Measurements from ENCODE around the gene NLN. TPM values are rescaled to one million over a fixed set of nuclear protein-coding genes. Genes with fewer than 3 reads are reported as not detected.
"Not testable (repeated sequence)": the region's sequence is repeated elsewhere in the genome, so short reads cannot be mapped to it uniquely, and the experiment has no call there.

The NLN gene
- total RNA-seq = 17.2 TPM
- long read RNA-seq, full-length matches to known transcripts = 16 of 24 reads
- long read RNA-seq, partial matches to known transcripts = 3 of 24 reads
- long read RNA-seq, other reads (novel, unspliced or antisense) = 5 of 24 reads

- intact Hi-C loops (cut with DNase I) = loop anchor here (2.0 to 10.0 kb wide), 2 partner anchors 205 to 423 kb away; partner anchors contain the start of genes ERBIN and SREK1
- DNase-seq (ENCODE audit: low spot score) = peak; percentile 96
Observed at GRCh38 chr5:65721720-65722574, at the start of gene NLN, which contains the start of gene SGTB. Gene NLN (plus strand): TSS chr5:65722205. CDS start chr5:65722374, 169 bp downstream. Gene SGTB (minus strand): TSS chr5:65722109. CDS start chr5:65720807, 1,302 bp downstream.

- intact Hi-C loops (cut with DNase I) = no loop called here
- DNase-seq (ENCODE audit: low spot score) = no peak
Observed at GRCh38 chr5:65672796-65673195, 49.2 kb upstream of the NLN start.

GRCh38 chr5:65674749-65675148, 47.3 kb upstream of the NLN start:
- intact Hi-C loops (cut with DNase I) = no loop called here

GRCh38 chr5:65676056-65676455, 45.9 kb upstream of the NLN start:
- intact Hi-C loops (cut with DNase I); DNase-seq (ENCODE audit: low spot score): not testable (repeated sequence)

More at GRCh38 chr5:65674749-65675148, 47.3 kb upstream of the NLN start:
- DNase-seq (ENCODE audit: low spot score) = no peak

GRCh38 chr5:65682148-65682547, 39.9 kb upstream of the NLN start:
- intact Hi-C loops (cut with DNase I) = no loop called here
- DNase-seq (ENCODE audit: low spot score) = no peak

- no peak for DNase-seq (ENCODE audit: low spot score)
- intact Hi-C loops (cut with DNase I) = no loop called here
Observed at GRCh38 chr5:65693121-65693520, 28.9 kb upstream of the NLN start.

GRCh38 chr5:65695162-65695755, 26.7 kb upstream of the NLN start:
- intact Hi-C loops (cut with DNase I) = no loop called here
- DNase-seq (ENCODE audit: low spot score) = no peak

GRCh38 chr5:65695896-65696295, 26.1 kb upstream of the NLN start:
- DNase-seq (ENCODE audit: low spot score) = no peak
- intact Hi-C loops (cut with DNase I) = no loop called here

- no peak for DNase-seq (ENCODE audit: low spot score)
- intact Hi-C loops (cut with DNase I) = no loop called here
Observed at GRCh38 chr5:65696892-65697291, 25.1 kb upstream of the NLN start.

- intact Hi-C loops (cut with DNase I) = no loop called here
- no peak for DNase-seq (ENCODE audit: low spot score)
Observed at GRCh38 chr5:65699338-65699737, 22.7 kb upstream of the NLN start.

GRCh38 chr5:65702036-65702435, 20.0 kb upstream of the NLN start:
- DNase-seq (ENCODE audit: low spot score) = no peak
- intact Hi-C loops (cut with DNase I) = no loop called here

GRCh38 chr5:65704621-65705239, 17.3 kb upstream of the NLN start:
- no peak for DNase-seq (ENCODE audit: low spot score)
- intact Hi-C loops (cut with DNase I) = no loop called here

GRCh38 chr5:65707663-65708062, 14.3 kb upstream of the NLN start:
- intact Hi-C loops (cut with DNase I) = no loop called here
- DNase-seq (ENCODE audit: low spot score) = no peak

GRCh38 chr5:65708145-65708544, 13.9 kb upstream of the NLN start:
- DNase-seq (ENCODE audit: low spot score) = no peak
- intact Hi-C loops (cut with DNase I) = no loop called here

GRCh38 chr5:65718576-65719310, 3.3 kb upstream of the NLN start:
- DNase-seq (ENCODE audit: low spot score) = no peak
- intact Hi-C loops (cut with DNase I) = no loop called here

- peak; percentile 76 for DNase-seq (ENCODE audit: low spot score)
- intact Hi-C loops (cut with DNase I) = loop anchor here (10.0 kb wide), 1 partner anchor 424 kb away; the partner anchor contains the start of gene SREK1
Observed at GRCh38 chr5:65721050-65721719, 820 bp upstream of the NLN start.

- DNase-seq (ENCODE audit: low spot score) = no peak
- intact Hi-C loops (cut with DNase I) = loop anchor here (2.0 to 10.0 kb wide), 2 partner anchors 204 to 422 kb away; partner anchors contain the start of genes ERBIN and SREK1
Observed at GRCh38 chr5:65722575-65723403, 784 bp downstream of the NLN start.

Measured in cardiac septum (tissue), 1 donor.